B cell (primary cell): Measurements from ENCODE around the gene PYHIN1. TPM values are rescaled to one million over a fixed set of nuclear protein-coding genes. Genes with fewer than 3 reads are reported as not detected.
A peak's percentile ranks its signal among the peaks of the same experiment; 100 is the strongest.

Source experiments
- ATAC-seq: fragments of 200-7000 bp; cut with Tn5 transposase; one replicate; pipeline ENCODE4 v1.10.0; 2021; ENCODE audit warnings: low read depth, mild to moderate bottlenecking, moderate number of reproducible peaks, moderate library complexity
- CTCF ChIA-PET: fragments of 350-600 bp; sonication (Branson Sonifier 250); formaldehyde crosslinking; loops from one replicate; lab custom pipeline; 2021; ENCODE audit warnings: antibody characterized with exemption, inconsistent platforms; lab: Charles Lee
- POLR2A ChIA-PET: fragments of 350-600 bp; sonication (Branson Sonifier 250); formaldehyde crosslinking; loops from one replicate; lab custom pipeline; 2021; ENCODE audit warnings: antibody characterized with exemption; lab: Charles Lee
- DNase-seq: peaks from one replicate; pipeline ENCODE4 v3.0.0; 2013
- H2AFZ ChIP-seq: 2 replicates; pipeline ENCODE4 v1.6.1; 2012; ENCODE audit warnings: mild to moderate bottlenecking, low read depth, low read length; ENCODE audit not compliant: insufficient read depth, poor library complexity, severe bottlenecking
- H3K27ac ChIP-seq, 2 donors: 1 replicate in 1 of 2; 2 replicates in 1 of 2; pipeline ENCODE4 v1.5.1; 2012 to 2013; ENCODE audit warnings: low read length in 2 of 2, mild to moderate bottlenecking in 2 of 2, moderate library complexity in 1 of 2
- H3K27me3 ChIP-seq, 4 experiments: fragments of 200-600 bp in 1 of 4; sonication (generic) in 1 of 4; replicated peaks in 1 of 4; 1 replicate in 2 of 4; 2 replicates in 2 of 4; pipeline versions ENCODE4 v1.6.1 to v1.7.0; 2013 to 2016; ENCODE audit warnings: low read length in 3 of 4, mild to moderate bottlenecking in 2 of 4, mixed read lengths in 1 of 4, moderate library complexity in 1 of 4; ENCODE audit not compliant: insufficient read depth in 4 of 4, control insufficient read depth in 3 of 4; ENCODE audit errors: control extremely low read depth in 1 of 4
- H3K36me3 ChIP-seq, 2 experiments: replicated peaks in 1 of 2; 1 replicate in 1 of 2; 2 replicates in 1 of 2; pipeline versions ENCODE4 v1.6.1 to v1.7.1; 2013; ENCODE audit warnings: low read length in 1 of 2; ENCODE audit not compliant: insufficient read depth in 2 of 2, control insufficient read depth in 1 of 2; ENCODE audit errors: control extremely low read depth in 1 of 2, extremely low read depth in 1 of 2
- H3K4me1 ChIP-seq, 2 donors: fragments of 200-600 bp in 1 of 2; sonication (generic) in 1 of 2; 1 replicate in 1 of 2; 2 replicates in 1 of 2; pipeline versions ENCODE4 v1.5.1 to v1.6.1; 2013 to 2017; ENCODE audit warnings: low read length in 2 of 2; ENCODE audit not compliant: control insufficient read depth in 2 of 2, insufficient read depth in 2 of 2
- H3K4me2 ChIP-seq: replicated peaks from 2 replicates; pipeline ENCODE3; 2012; ENCODE audit warnings: mild to moderate bottlenecking, low read depth, low read length; ENCODE audit not compliant: poor library complexity, severe bottlenecking
- H3K4me3 ChIP-seq, 5 experiments: fragments of 200-600 bp in 1 of 5; sonication (generic) in 1 of 5; 1 replicate in 3 of 5; 2 replicates in 2 of 5; pipeline versions ENCODE4 v1.5.1 to v1.7.0; 2011 to 2016; ENCODE audit warnings: low read length in 4 of 5, mild to moderate bottlenecking in 4 of 5, low read depth in 2 of 5, control low read depth in 1 of 5, moderate library complexity in 1 of 5; ENCODE audit not compliant: insufficient read depth in 1 of 5; ENCODE audit errors: control extremely low read depth in 1 of 5, extremely low read depth in 1 of 5
- H3K79me2 ChIP-seq: fragments of 200-600 bp; sonication (generic); one replicate; pipeline ENCODE4 v1.6.0; 2016; ENCODE audit warnings: low read length; ENCODE audit not compliant: control insufficient read depth, insufficient read depth
- H3K9ac ChIP-seq: fragments of 200-600 bp; sonication (generic); 2 replicates; pipeline ENCODE4 v1.6.1; 2017; ENCODE audit warnings: mild to moderate bottlenecking, low read length, moderate library complexity
- H3K9me3 ChIP-seq, 3 donors: one replicate each; pipeline versions ENCODE4 v1.6.1 to v1.7.1; 2013; ENCODE audit warnings: low read length in 2 of 3; ENCODE audit not compliant: control insufficient read depth in 2 of 3, insufficient read depth in 1 of 3; ENCODE audit errors: control extremely low read depth in 1 of 3
- H4K20me1 ChIP-seq: 2 replicates; pipeline ENCODE4 v1.6.0; 2012; ENCODE audit warnings: mild to moderate bottlenecking, low read length; ENCODE audit not compliant: insufficient read depth, control insufficient read depth, poor library complexity, severe bottlenecking
- H3K27ac Mint-ChIP-seq: one replicate; pipeline ENCODE4 v1.8.0; 2021; ENCODE audit warnings: mixed read lengths
- H3K27me3 Mint-ChIP-seq: one replicate; pipeline ENCODE4 v1.8.0; 2021; ENCODE audit warnings: mixed read lengths
- H3K4me1 Mint-ChIP-seq: one replicate; pipeline ENCODE4 v1.8.0; 2021; ENCODE audit warnings: mixed read lengths
- H3K4me3 Mint-ChIP-seq: one replicate; pipeline ENCODE4 v1.8.0; 2021; ENCODE audit warnings: mixed read lengths
- H3K9me3 Mint-ChIP-seq: one replicate; pipeline ENCODE4 v1.8.0; 2022; ENCODE audit warnings: mixed read lengths; ENCODE audit not compliant: insufficient read depth
- EZH2 ChIP-seq: IDR thresholded peaks from 2 replicates; pipeline ENCODE4 v1.6.1; 2012; ENCODE audit warnings: borderline replicate concordance, low read depth, mild to moderate bottlenecking, moderate library complexity, low read length; ENCODE audit not compliant: insufficient read depth, poor library complexity, severe bottlenecking
- WGBS: methylation state at CpG from one replicate; pipeline ENCODE4 v1.1.5; 2013; ENCODE audit warnings: missing lambda C conversion rate; ENCODE audit not compliant: insufficient coverage; 5-methylcytosine and 5-hydroxymethylcytosine counted together
- intact Hi-C: fragments of 100-400 bp; cut with micrococcal nuclease; formaldehyde crosslinking; loops from one replicate; pipeline ENCODE4 v1.10.0; 2022
- polyA plus RNA-seq: library from polyadenylated mRNA; depleted of rRNA; stranded (reverse); fragments of >200 nt; gene quantifications from 2 replicates; pipeline ENCODE4 v1.2.3, GENCODE V29; 2012
- total RNA-seq, 2 donors: library from RNA; stranded (reverse); fragments of 120-200 nt in 1 of 2; gene quantifications; 1 replicate in 1 of 2; 2 replicates in 1 of 2; pipeline versions ENCODE4 v1.2.3 to v1.2.4, GENCODE V29; 2013 to 2022
- TF ChIP-seq, protein P1 (sequence below): fragments of 200-600 bp; IDR thresholded peaks from one replicate; pipeline ENCODE4 v1.8.0; 2022; ENCODE audit warnings: antibody characterized with exemption, mild to moderate bottlenecking

PYHIN1 gene
- total and polyA plus RNA-seq, 2 donors (not counting 1 experiment from before 2014, with no cell fraction given): 8.6 to 13.9 TPM

DNA sequence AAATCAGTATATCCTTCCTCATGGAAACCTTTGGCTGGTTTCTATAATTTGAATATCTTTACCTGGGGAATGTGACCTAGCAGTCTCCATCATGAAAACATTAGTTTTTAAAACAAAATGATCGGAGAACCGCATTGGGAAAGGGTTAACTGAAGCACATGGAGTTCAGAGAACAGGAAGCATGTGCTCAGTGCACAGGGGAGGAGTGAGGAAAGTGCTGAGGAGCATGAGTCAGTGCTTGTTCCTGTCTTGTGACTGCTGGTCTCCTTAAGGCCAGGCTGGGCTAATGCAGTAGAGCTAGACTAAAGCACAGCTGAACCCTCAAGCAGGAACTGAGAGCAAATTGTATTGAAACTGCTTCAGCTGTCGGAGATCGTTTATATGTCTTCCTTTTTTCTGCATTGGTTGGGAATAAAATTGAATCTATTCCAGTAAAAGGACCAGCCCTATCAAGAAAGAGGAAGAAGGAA lies 84.1 kb downstream of the PYHIN1 start:
- ChIA-PET POLR2A (interaction anchor here (0.9 to 1.1 kb wide), 3 partner anchors 19 to 53 kb away, joined by 3 to 6 read pairs (median 3); no protein-coding TSS in a partner anchor), CTCF (interaction anchor here (0.9 to 2.4 kb wide), 8 partner anchors 8 to 73 kb away, joined by 3 to 15 read pairs (median 4); no protein-coding TSS in a partner anchor)
- H3K4me3 Mint-ChIP-seq: peak overlapping the region; percentile 87
- H3K27me3 Mint-ChIP-seq: no peaks in the 10 kb centered on the region
- peaks cover 92% of the 10 kb centered on the region for H3K79me2 ChIP-seq
- peak overlapping the region; percentile 63 to 72 for H3K27ac ChIP-seq
- peak overlapping the region; percentile 85 for H3K4me2 ChIP-seq
- TF ChIP-seq, protein P1, sequence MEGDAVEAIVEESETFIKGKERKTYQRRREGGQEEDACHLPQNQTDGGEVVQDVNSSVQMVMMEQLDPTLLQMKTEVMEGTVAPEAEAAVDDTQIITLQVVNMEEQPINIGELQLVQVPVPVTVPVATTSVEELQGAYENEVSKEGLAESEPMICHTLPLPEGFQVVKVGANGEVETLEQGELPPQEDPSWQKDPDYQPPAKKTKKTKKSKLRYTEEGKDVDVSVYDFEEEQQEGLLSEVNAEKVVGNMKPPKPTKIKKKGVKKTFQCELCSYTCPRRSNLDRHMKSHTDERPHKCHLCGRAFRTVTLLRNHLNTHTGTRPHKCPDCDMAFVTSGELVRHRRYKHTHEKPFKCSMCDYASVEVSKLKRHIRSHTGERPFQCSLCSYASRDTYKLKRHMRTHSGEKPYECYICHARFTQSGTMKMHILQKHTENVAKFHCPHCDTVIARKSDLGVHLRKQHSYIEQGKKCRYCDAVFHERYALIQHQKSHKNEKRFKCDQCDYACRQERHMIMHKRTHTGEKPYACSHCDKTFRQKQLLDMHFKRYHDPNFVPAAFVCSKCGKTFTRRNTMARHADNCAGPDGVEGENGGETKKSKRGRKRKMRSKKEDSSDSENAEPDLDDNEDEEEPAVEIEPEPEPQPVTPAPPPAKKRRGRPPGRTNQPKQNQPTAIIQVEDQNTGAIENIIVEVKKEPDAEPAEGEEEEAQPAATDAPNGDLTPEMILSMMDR: no peak
- no peak for TF ChIP-seq EZH2
- H4K20me1 ChIP-seq: peaks cover 23% of the 10 kb centered on the region
- H3K9me3 Mint-ChIP-seq: no peaks in the 10 kb centered on the region
- no peaks in the 10 kb centered on the region for H3K9me3 ChIP-seq
- H3K4me1 ChIP-seq: peaks cover 47 to 52% of the 10 kb centered on the region in 2 donors
- peak overlapping the region; percentile 95 for H3K27ac Mint-ChIP-seq
- H3K27me3 ChIP-seq: no peaks in the 10 kb centered on the region
- peak overlapping the region in 4 of 5 experiments; percentile 7 to 100 (median 20) for H3K4me3 ChIP-seq
- H2AFZ ChIP-seq: no peak overlapping the region
- DNase-seq (peak; percentile 87), ATAC-seq (peak; percentile 99)
- intact Hi-C loops: loop anchor here (1.0 to 10.0 kb wide), 6 partner anchors 9 to 731 kb away; partner anchors contain the start of genes CD1C, MNDA and OR10T2
- 10% methylated on average over 2 of the region's 4 CpGs for WGBS
- H3K4me1 Mint-ChIP-seq: peaks cover 62% of the 10 kb centered on the region
- H3K36me3 ChIP-seq: peaks cover 7 to 61% of the 10 kb centered on the region in 2 experiments
- peak overlapping the region; percentile 29 for H3K9ac ChIP-seq

- Histone ChIP-seq H3K4me1 (peaks cover 10 to 37% of the 10 kb centered on the region in 2 donors), H3K4me3 (no peak overlapping the region), H3K79me2 (peaks cover 98% of the 10 kb centered on the region), H3K36me3 (peaks cover 13 to 79% of the 10 kb centered on the region in 2 experiments), H3K27ac (no peak overlapping the region), H2AFZ (no peak overlapping the region), H3K9me3 (no peaks in the 10 kb centered on the region), H3K27me3 (no peaks in the 10 kb centered on the region), H4K20me1 (peaks cover 27% of the 10 kb centered on the region), H3K9ac (no peak overlapping the region), H3K4me2 (no peak overlapping the region)
- DNase-seq: no peak
- WGBS: 100% methylated on average over 9 of the region's 10 CpGs
- intact Hi-C loops: no loop called here
- ChIA-PET POLR2A (no interaction called here), CTCF (no interaction called here)
- ATAC-seq: no peak
- no peaks in the 10 kb centered on the region for H3K27me3 Mint-ChIP-seq
- TF ChIP-seq, protein P1: no peak
- no peak for TF ChIP-seq EZH2
- peaks cover 61% of the 10 kb centered on the region for H3K4me1 Mint-ChIP-seq
- H3K4me3 Mint-ChIP-seq: no peak overlapping the region
- H3K27ac Mint-ChIP-seq: no peak overlapping the region
- H3K9me3 Mint-ChIP-seq: no peaks in the 10 kb centered on the region
Measured at GRCh38 chr1:159023723-159024122, 92.4 kb downstream of the PYHIN1 start.
